ENCODE results near the gene FHIP1A. TPM values are rescaled to one million over a fixed set of nuclear protein-coding genes. Genes with fewer than 3 reads are reported as not detected.

FHIP1A gene
- total and polyA plus RNA-seq, 7 donors, result 0.51 to 46.7 (median 37.7) TPM

DNA sequence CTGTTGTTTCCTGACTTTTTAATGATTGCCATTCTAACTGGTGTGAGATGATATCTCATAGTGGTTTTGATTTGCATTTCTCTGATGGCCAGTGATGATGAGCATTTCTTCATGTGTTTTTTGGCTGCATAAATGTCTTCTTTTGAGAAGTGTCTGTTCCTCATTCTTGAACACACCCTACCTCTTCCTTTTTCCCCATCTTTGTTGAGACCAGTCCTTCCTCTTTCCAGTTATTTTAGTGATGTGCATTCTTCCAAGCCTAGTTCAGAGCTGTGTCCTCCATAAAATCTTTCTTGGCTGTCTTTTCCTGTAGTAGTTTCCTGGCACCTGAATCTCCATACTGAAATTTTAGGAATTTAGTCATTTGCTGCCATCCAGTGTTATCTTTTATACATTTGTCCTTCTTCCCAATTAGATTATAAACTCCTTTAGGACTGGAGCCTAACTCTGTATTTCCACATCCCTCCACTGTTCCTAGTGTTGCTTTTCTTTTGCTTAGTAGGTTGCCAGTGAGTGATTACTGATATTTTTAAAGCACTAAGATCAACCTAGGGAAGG, 11.4 kb downstream of the FHIP1A start:
- ATAC-seq (no peak), DNase-seq (no peak)
- intact Hi-C loops (cut with DNase I), result no loop called here
- Histone ChIP-seq H3K4me1 (peaks cover 55% of the 10 kb centered on the region), H3K27ac (peak overlapping the region; percentile 0), H3K36me3 (ENCODE audit: insufficient read depth in 1 of 2, low read depth in 1 of 2) (no peaks in the 10 kb centered on the region), H3K27me3 (ENCODE audit: insufficient read depth in 3 of 3, low read length in 2 of 3) (no peaks in the 10 kb centered on the region), H3K4me3 (no peak overlapping the region), H3K9me3 (no peaks in the 10 kb centered on the region)
- TF ChIP-seq, protein P1, sequence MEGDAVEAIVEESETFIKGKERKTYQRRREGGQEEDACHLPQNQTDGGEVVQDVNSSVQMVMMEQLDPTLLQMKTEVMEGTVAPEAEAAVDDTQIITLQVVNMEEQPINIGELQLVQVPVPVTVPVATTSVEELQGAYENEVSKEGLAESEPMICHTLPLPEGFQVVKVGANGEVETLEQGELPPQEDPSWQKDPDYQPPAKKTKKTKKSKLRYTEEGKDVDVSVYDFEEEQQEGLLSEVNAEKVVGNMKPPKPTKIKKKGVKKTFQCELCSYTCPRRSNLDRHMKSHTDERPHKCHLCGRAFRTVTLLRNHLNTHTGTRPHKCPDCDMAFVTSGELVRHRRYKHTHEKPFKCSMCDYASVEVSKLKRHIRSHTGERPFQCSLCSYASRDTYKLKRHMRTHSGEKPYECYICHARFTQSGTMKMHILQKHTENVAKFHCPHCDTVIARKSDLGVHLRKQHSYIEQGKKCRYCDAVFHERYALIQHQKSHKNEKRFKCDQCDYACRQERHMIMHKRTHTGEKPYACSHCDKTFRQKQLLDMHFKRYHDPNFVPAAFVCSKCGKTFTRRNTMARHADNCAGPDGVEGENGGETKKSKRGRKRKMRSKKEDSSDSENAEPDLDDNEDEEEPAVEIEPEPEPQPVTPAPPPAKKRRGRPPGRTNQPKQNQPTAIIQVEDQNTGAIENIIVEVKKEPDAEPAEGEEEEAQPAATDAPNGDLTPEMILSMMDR (IDR thresholded peaks at IDR 0.05), result no peak

DNA sequence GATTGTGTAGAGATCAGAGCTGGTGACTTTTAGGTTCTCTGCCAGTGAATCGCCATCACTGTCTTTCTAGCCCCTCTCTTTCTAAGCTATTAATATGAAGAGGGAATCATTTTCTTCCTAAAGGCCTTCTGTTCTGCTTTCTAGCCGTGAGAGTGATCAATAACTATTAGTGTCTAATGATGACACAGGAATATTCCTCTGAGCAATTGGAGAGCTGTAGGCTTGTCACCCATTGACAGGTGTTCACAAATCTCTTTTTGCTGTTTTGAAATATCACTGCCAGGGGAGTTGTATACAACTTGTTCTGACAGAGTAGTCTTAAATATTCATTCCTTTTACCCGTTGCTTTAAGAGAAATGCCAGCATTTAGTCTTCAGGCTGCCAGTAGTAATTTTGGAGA, 13.9 kb downstream of the FHIP1A start:
- peak in 3 of 4 donors; percentile 36 to 55 (median 43) for ATAC-seq

DNA sequence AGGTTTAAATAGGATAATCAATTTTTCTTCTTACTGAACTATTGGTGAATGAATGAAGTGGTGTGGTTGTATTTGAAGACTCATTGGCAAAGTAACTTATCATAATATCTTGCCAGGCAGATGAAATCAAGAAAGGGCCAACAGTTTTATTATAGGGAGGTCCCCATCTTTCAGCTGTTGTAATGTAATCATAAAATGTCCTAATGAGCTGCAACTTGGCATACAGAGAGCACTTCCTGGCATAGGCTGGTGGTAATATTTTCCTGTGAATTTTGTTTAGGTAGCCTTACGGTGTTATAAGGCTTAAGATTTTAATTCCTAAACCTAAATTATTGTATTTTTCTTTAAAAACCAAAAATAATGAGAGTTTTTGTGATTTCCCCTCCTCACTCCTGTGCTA, 17.5 kb downstream of the FHIP1A start:
- Histone ChIP-seq H3K27me3 (ENCODE audit: insufficient read depth in 3 of 3, low read length in 2 of 3) (no peaks in the 10 kb centered on the region), H3K36me3 (ENCODE audit: insufficient read depth in 1 of 2, low read depth in 1 of 2) (no peaks in the 10 kb centered on the region), H3K27ac (peak overlapping the region; percentile 73), H3K9me3 (peaks cover 3% of the 10 kb centered on the region), H3K4me3 (peak overlapping the region; percentile 49), H3K4me1 (peaks cover 60% of the 10 kb centered on the region)
- TF ChIP-seq, protein P1 (IDR thresholded peaks at IDR 0.05), result no peak
- WGBS, 3 donors, result 8 to 23% (median 14%) methylated on average over 1 of the region's 1 CpG
- DNase-seq, result no peak
- ATAC-seq, result peak in 2 of 4 donors; percentile 53 to 59
- intact Hi-C loops (cut with DNase I), result no loop called here

More for the DNA sequence above, 13.9 kb downstream of the FHIP1A start:
- Histone ChIP-seq H3K36me3 (ENCODE audit: insufficient read depth in 1 of 2, low read depth in 1 of 2) (no peaks in the 10 kb centered on the region), H3K27me3 (ENCODE audit: insufficient read depth in 3 of 3, low read length in 2 of 3) (no peaks in the 10 kb centered on the region), H3K4me1 (peaks cover 58% of the 10 kb centered on the region), H3K9me3 (peaks cover 3% of the 10 kb centered on the region), H3K4me3 (no peak overlapping the region), H3K27ac (peak overlapping the region; percentile 67)
- DNase-seq, result no peak
- intact Hi-C loops (cut with DNase I), result no loop called here
- TF ChIP-seq, protein P1 (IDR thresholded peaks at IDR 0.05), result no peak
- 37 to 55% (median 47%) methylated on average over 3 of the region's 3 CpGs for WGBS, 3 donors

DNA sequence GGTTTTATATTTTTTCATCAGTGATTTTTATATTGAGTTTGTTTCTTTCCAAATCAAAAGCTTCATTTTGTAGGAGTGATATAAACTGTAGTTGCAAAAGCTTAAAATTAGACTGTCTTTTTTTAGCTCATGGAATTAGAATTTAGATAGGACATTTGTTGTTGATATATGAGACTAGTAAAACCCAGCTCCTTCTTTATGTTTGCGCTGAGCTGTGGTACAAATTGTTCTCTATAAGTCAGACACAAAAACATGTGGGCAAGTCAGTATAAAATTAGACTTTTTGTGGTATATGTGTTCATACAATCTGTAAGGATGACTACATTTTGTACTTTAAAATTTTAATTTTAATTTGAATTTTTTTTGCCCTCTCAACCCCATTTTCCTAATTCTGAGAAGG, 18.3 kb downstream of the FHIP1A start:
- ATAC-seq (peak in 2 of 4 donors; percentile 46 to 76), DNase-seq (no peak)
- TF ChIP-seq, protein P1 (IDR thresholded peaks at IDR 0.05), result no peak
- H3K27me3 ChIP-seq (ENCODE audit: insufficient read depth in 3 of 3, low read length in 2 of 3), result no peaks in the 10 kb centered on the region
- peaks cover 3% of the 10 kb centered on the region for H3K9me3 ChIP-seq
- H3K36me3 ChIP-seq (ENCODE audit: insufficient read depth in 1 of 2, low read depth in 1 of 2), result no peaks in the 10 kb centered on the region
- intact Hi-C loops (cut with DNase I), result no loop called here
- WGBS, 3 donors, result 18 to 36% (median 33%) methylated on average over 1 of the region's 1 CpG
- H3K4me1 ChIP-seq, result peaks cover 56% of the 10 kb centered on the region
- H3K27ac ChIP-seq, result peak overlapping the region; percentile 73
- peak overlapping the region; percentile 49 for H3K4me3 ChIP-seq

DNA sequence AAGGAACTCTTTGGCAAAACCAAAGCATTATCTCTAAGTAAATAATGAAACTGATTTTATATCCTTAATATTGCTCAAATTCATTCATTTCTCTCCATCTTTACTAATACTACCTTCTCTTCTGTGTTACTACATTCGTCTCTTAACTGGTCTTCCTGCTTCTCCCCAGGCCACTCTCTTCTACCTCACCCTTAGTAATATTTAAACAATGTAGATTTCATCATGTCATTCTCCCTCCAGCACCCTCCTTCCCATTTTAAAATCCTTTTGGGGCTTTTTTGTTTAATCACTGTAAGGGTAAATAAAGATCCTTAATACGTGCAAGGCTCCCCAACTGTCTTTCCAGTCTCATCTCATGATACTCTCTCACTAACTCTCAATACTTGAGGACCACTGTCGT, 19.4 kb downstream of the FHIP1A start:
- 79 to 86% (median 79%) methylated on average over 3 of the region's 3 CpGs for WGBS, 3 donors
- H3K36me3 ChIP-seq (ENCODE audit: insufficient read depth in 1 of 2, low read depth in 1 of 2), result no peaks in the 10 kb centered on the region
- H3K9me3 ChIP-seq, result peaks cover 3% of the 10 kb centered on the region
- intact Hi-C loops (cut with DNase I), result no loop called here
- no peak overlapping the region for H3K4me3 ChIP-seq
- H3K27me3 ChIP-seq (ENCODE audit: insufficient read depth in 3 of 3, low read length in 2 of 3), result no peaks in the 10 kb centered on the region
- TF ChIP-seq, protein P1 (IDR thresholded peaks at IDR 0.05), result no peak
- ATAC-seq (no peak), DNase-seq (no peak)
- peak overlapping the region; percentile 73 for H3K27ac ChIP-seq
- peaks cover 49% of the 10 kb centered on the region for H3K4me1 ChIP-seq

All from psoas muscle (tissue), 8 donors.